Nephron progenitor cell (in vitro differentiated cells): Measurements from ENCODE around the gene WDFY2.

Experiments used
- DNase-seq: peaks from one replicate; pipeline ENCODE4 v3.0.0; 2021
- H3K27ac Mint-ChIP-seq: 2 replicates; pipeline ENCODE4 v1.8.0; 2021; ENCODE audit warnings: mild to moderate bottlenecking, moderate library complexity, mixed read lengths
- H3K27me3 Mint-ChIP-seq: 2 replicates; pipeline ENCODE4 v1.8.0; 2021; ENCODE audit warnings: mild to moderate bottlenecking, low read depth, mixed read lengths; ENCODE audit not compliant: poor library complexity
- H3K36me3 Mint-ChIP-seq: 2 replicates; pipeline ENCODE4 v1.8.0; 2021; ENCODE audit warnings: low read depth, mixed read lengths
- H3K4me1 Mint-ChIP-seq: 2 replicates; pipeline ENCODE4 v1.8.0; 2021; ENCODE audit warnings: mixed read lengths
- H3K4me3 Mint-ChIP-seq: 2 replicates; pipeline ENCODE4 v1.8.0; 2021; ENCODE audit warnings: mild to moderate bottlenecking, moderate library complexity, mixed read lengths
- H3K9me3 Mint-ChIP-seq: 2 replicates; pipeline ENCODE4 v1.8.0; 2021; ENCODE audit warnings: mild to moderate bottlenecking, moderate library complexity, mixed read lengths
- TF ChIP-seq, protein P1 (sequence below): fragments of 200-600 bp; sonication (generic); IDR thresholded peaks from 2 replicates; pipeline ENCODE4 v1.5.0; 2021; ENCODE audit warnings: antibody characterized with exemption

Gene WDFY2

GRCh38 chr13:51663973-51664957 lies 80.0 kb downstream of the WDFY2 start:
- DNase-seq: no peak
- Mint-ChIP-seq H3K36me3 (peaks cover 19% of the 10 kb centered on the region), H3K4me1 (peaks cover 42% of the 10 kb centered on the region), H3K27me3 (peaks cover 4% of the 10 kb centered on the region), H3K27ac (peak overlapping the region; percentile 64), H3K4me3 (no peak overlapping the region), H3K9me3 (no peaks in the 10 kb centered on the region)
- TF ChIP-seq, protein P1, sequence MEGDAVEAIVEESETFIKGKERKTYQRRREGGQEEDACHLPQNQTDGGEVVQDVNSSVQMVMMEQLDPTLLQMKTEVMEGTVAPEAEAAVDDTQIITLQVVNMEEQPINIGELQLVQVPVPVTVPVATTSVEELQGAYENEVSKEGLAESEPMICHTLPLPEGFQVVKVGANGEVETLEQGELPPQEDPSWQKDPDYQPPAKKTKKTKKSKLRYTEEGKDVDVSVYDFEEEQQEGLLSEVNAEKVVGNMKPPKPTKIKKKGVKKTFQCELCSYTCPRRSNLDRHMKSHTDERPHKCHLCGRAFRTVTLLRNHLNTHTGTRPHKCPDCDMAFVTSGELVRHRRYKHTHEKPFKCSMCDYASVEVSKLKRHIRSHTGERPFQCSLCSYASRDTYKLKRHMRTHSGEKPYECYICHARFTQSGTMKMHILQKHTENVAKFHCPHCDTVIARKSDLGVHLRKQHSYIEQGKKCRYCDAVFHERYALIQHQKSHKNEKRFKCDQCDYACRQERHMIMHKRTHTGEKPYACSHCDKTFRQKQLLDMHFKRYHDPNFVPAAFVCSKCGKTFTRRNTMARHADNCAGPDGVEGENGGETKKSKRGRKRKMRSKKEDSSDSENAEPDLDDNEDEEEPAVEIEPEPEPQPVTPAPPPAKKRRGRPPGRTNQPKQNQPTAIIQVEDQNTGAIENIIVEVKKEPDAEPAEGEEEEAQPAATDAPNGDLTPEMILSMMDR: no peak

- no peak overlapping the region for H3K27ac Mint-ChIP-seq
- H3K27me3 Mint-ChIP-seq: peaks cover 4% of the 10 kb centered on the region
- DNase-seq: no peak
- peaks cover 27% of the 10 kb centered on the region for H3K36me3 Mint-ChIP-seq
- peaks cover 51% of the 10 kb centered on the region for H3K4me1 Mint-ChIP-seq
- TF ChIP-seq, protein P1: no peak
- no peaks in the 10 kb centered on the region for H3K9me3 Mint-ChIP-seq
- H3K4me3 Mint-ChIP-seq: no peak overlapping the region
Measured at GRCh38 chr13:51665456-51665855, 81.2 kb downstream of the WDFY2 start.

- Mint-ChIP-seq H3K27ac (no peak overlapping the region), H3K27me3 (peaks cover 4% of the 10 kb centered on the region), H3K4me1 (peaks cover 51% of the 10 kb centered on the region), H3K36me3 (peaks cover 28% of the 10 kb centered on the region), H3K9me3 (peaks cover 6% of the 10 kb centered on the region), H3K4me3 (no peak overlapping the region)
- TF ChIP-seq, protein P1: no peak
- DNase-seq: no peak
Measured at GRCh38 chr13:51666374-51666773, 82.1 kb downstream of the WDFY2 start.

DNA sequence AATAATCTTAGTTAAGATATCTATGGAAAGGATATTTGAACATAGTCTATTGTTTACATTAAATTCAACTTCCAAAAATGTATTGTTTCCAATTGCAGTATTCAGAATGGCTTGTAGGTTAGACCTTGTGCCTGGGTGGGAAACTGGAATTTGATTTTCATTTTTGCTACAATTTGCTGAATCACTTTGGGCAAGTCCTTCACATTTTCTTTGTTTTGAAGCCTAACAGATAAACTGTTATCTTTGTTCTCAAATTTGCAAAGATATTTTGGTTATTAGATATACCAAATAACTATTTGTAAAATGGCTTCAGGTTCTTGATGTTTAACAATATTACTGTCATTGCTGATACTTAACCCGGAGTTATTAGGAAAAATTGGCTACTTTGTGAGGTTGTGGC lies 82.6 kb downstream of the WDFY2 start:
- TF ChIP-seq, protein P1: no peak
- Mint-ChIP-seq H3K4me1 (peaks cover 51% of the 10 kb centered on the region), H3K9me3 (peaks cover 11% of the 10 kb centered on the region), H3K4me3 (no peak overlapping the region), H3K27me3 (peaks cover 4% of the 10 kb centered on the region), H3K36me3 (peaks cover 31% of the 10 kb centered on the region), H3K27ac (no peak overlapping the region)
- no peak for DNase-seq

DNA sequence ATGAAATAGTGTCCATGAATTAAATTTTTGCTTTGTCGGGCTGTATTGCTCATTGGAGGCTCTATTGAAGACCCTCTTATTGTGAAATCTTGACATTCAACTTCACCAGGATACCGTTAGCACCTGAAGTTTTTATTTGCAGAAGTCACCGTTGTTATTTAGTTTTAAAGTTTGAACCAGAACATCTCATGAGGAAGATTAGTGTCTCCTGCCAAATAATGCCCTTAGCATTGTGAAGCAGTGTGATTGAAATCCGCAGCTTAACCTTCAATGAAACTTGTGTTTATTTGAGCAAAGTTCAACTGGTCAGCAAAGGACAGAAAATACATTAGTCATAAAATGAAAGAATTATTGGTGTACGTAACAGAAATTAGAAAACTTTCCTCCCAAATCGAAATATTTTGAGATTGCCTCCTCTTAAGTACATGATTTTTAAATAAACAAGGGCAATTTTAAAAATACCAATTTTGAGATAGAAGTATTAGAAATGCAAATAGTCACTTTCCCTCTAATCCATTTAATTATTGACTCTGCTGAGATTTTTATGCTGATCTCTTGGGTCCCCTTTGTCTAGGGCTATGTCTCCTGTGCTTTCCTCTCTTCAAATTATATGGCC lies 84.4 kb downstream of the WDFY2 start:
- TF ChIP-seq, protein P1: no peak
- H3K27ac Mint-ChIP-seq: no peak overlapping the region
- no peak overlapping the region for H3K4me3 Mint-ChIP-seq
- H3K4me1 Mint-ChIP-seq: peaks cover 46% of the 10 kb centered on the region
- no peak for DNase-seq
- H3K27me3 Mint-ChIP-seq: no peaks in the 10 kb centered on the region
- H3K9me3 Mint-ChIP-seq: peaks cover 20% of the 10 kb centered on the region
- H3K36me3 Mint-ChIP-seq: peaks cover 29% of the 10 kb centered on the region
